ENCODE measurements around the gene TET3. TPM values are rescaled to one million over a fixed set of nuclear protein-coding genes. Genes with fewer than 3 reads are reported as not detected.

The TET3 gene
- total and polyA plus RNA-seq, 9 of the 15 experiments (the other 6 are each of a cell fraction or from before 2014, with no cell fraction given), result 0.35 to 16.3 (median 5.5) TPM

GRCh38 chr2:73942664-73943063, 42.0 kb upstream of the TET3 start (continued):
- no peak for TF ChIP-seq CREB3L1 (IDR thresholded peaks at IDR 0.05; ENCODE audit: borderline replicate concordance, low read depth)
- TF ChIP-seq SRSF9 (IDR thresholded peaks at IDR 0.05; ENCODE audit: borderline replicate concordance, low read depth, low read length), result no peak
- TF ChIP-seq EHMT2 (IDR thresholded peaks at IDR 0.05), result no peak
- TF ChIP-seq THRA (IDR thresholded peaks at IDR 0.05), result no peak
- no peak for TF ChIP-seq E2F3 (CRISPR knock-in tag; IDR thresholded peaks at IDR 0.05)
- TF ChIP-seq MEF2A (IDR thresholded peaks at IDR 0.05; ENCODE audit: control insufficient read depth, low read depth, low read length), result no peak
- no peak for TF ChIP-seq E2F6 (IDR thresholded peaks at IDR 0.05; ENCODE audit: borderline replicate concordance in 1 of 2, extremely low read depth in 1 of 2, insufficient read depth in 1 of 2, insufficient read length in 1 of 2, low read depth in 1 of 2, low read length in 1 of 2, poor library complexity in 1 of 2, severe bottlenecking in 1 of 2)
- TF ChIP-seq ZNF766 (CRISPR knock-in tag; conservative IDR thresholded peaks at IDR 0.05), result no peak
- no peak for TF ChIP-seq ZNF24 (IDR thresholded peaks at IDR 0.05)
- no peak for TF ChIP-seq CREBBP (IDR thresholded peaks at IDR 0.05; ENCODE audit: low read depth, low read length)

Measured in K562 (cell line).